HCT116 (cell line): Measurements from ENCODE around the gene GID4. TPM values are rescaled to one million over a fixed set of nuclear protein-coding genes. Genes with fewer than 3 reads are reported as not detected.

Source experiments
- ATAC-seq: fragments of 200-7000 bp; cut with Tn5 transposase; 2 replicates; pipeline ENCODE4 v1.9.1; 2020; ENCODE audit warnings: mild to moderate bottlenecking, moderate library complexity
- BruUV-seq: library from RNA; stranded (reverse); fragments of 400-500 nt; replicated peaks from 2 replicates; lab custom pipeline; 2021; lab: Mats Ljungman, UMichigan
- CTCF ChIA-PET: fragments of 300-600 bp; sonication (Branson Sonifier 250); formaldehyde crosslinking; loops from one replicate; lab custom pipeline; 2021; ENCODE audit warnings: antibody characterized with exemption; lab: Charles Lee
- POLR2A ChIA-PET: fragments of 300-600, 350-600 bp; sonication (Branson Sonifier 250); formaldehyde crosslinking; loops from one replicate; lab custom pipeline; 2021; ENCODE audit warnings: antibody characterized with exemption; lab: Charles Lee
- RAD21 ChIA-PET, 2 experiments: fragments of 300-600 bp; sonication (Branson Sonifier 250); formaldehyde crosslinking; loops; one replicate each; lab custom pipeline; 2023; ENCODE audit warnings: low total read pairs in 2 of 2; ENCODE audit not compliant: uncharacterized antibody in 2 of 2, unreplicated experiment in 2 of 2, low non-redundant PET in 1 of 2; lab: Charles Lee
- DNase-seq: peaks from one replicate; pipeline ENCODE4 v3.0.0-alpha.2; 2010; ENCODE audit warnings: low read depth, low spot score
- H2AFZ ChIP-seq: fragments of 200-600 bp; shearing (Covaris generic), sonication (generic); 2 replicates; pipeline ENCODE4 v1.6.1; 2017; ENCODE audit warnings: low read depth, mixed run types, mixed read lengths, antibody characterized with exemption, low read length; ENCODE audit not compliant: poor library complexity, severe bottlenecking
- H3K27ac ChIP-seq: 2 replicates; pipeline ENCODE4 v1.5.1; 2012; ENCODE audit warnings: low read depth, low read length
- H3K27me3 ChIP-seq: fragments of 200-600 bp; sonication (generic); 2 replicates; pipeline ENCODE4 v1.6.1; 2016; ENCODE audit warnings: mixed run types, low read length, mixed read lengths; ENCODE audit not compliant: insufficient read depth
- H3K36me3 ChIP-seq, 2 experiments: fragments of 200-500 bp in 1 of 2; fragments of 200-600 bp in 1 of 2; sonication (Bioruptor generic) in 1 of 2; sonication (generic) in 1 of 2; 2 replicates each; pipeline versions ENCODE4 v1.5.1 to v1.6.1; 2014 to 2016; ENCODE audit warnings: low read length in 2 of 2, inconsistent platforms in 1 of 2, mixed read lengths in 1 of 2, mixed run types in 1 of 2; ENCODE audit not compliant: insufficient read depth in 2 of 2, control insufficient read depth in 1 of 2
- H3K4me1 ChIP-seq, 2 experiments: fragments of 200-600 bp in 1 of 2; sonication (generic) in 1 of 2; 2 replicates each; pipeline versions ENCODE4 v1.5.1 to v1.6.1; 2012 to 2017; ENCODE audit warnings: low read length in 2 of 2, inconsistent platforms in 1 of 2, mild to moderate bottlenecking in 1 of 2, mixed read lengths in 1 of 2, mixed run types in 1 of 2, moderate library complexity in 1 of 2; ENCODE audit not compliant: insufficient read depth in 2 of 2, control insufficient read depth in 1 of 2
- H3K4me2 ChIP-seq: fragments of 200-600 bp; sonication (generic); 2 replicates; pipeline ENCODE4 v1.6.1; 2017; ENCODE audit warnings: mixed run types, low read length, mixed read lengths
- H3K4me3 ChIP-seq, 2 experiments: fragments of 200-600 bp in 1 of 2; sonication (generic) in 1 of 2; replicated peaks in 1 of 2; 2 replicates each; pipeline ENCODE4 v1.5.1; 2011 to 2016; ENCODE audit warnings: low read length in 2 of 2, control low read depth in 1 of 2, low read depth in 1 of 2, mild to moderate bottlenecking in 1 of 2, mixed read lengths in 1 of 2, mixed run types in 1 of 2
- H3K79me2 ChIP-seq: fragments of 200-600 bp; sonication (generic); 2 replicates; pipeline ENCODE4 v1.6.1; 2017; ENCODE audit warnings: mild to moderate bottlenecking, mixed run types, low read length, moderate library complexity, mixed read lengths; ENCODE audit not compliant: insufficient read depth
- H3K9ac ChIP-seq: fragments of 200-600 bp; sonication (generic); 2 replicates; pipeline ENCODE4 v1.6.1; 2016; ENCODE audit warnings: low read length, mixed read lengths
- H3K9me2 ChIP-seq: fragments of 200-600 bp; sonication (generic), shearing (Covaris generic); 2 replicates; pipeline ENCODE4 v1.6.1; 2017; ENCODE audit warnings: mixed run types, mild to moderate bottlenecking, moderate library complexity; ENCODE audit not compliant: insufficient read depth
- H3K9me3 ChIP-seq, 2 experiments: fragments of 200-500 bp in 1 of 2; fragments of 200-600 bp in 1 of 2; sonication (Bioruptor generic) in 1 of 2; sonication (generic) in 1 of 2; 2 replicates each; pipeline ENCODE4 v1.6.1; 2014 to 2017; ENCODE audit warnings: low read length in 2 of 2, mixed read lengths in 2 of 2, inconsistent platforms in 1 of 2, low read depth in 1 of 2, mild to moderate bottlenecking in 1 of 2, mixed run types in 1 of 2, moderate library complexity in 1 of 2; ENCODE audit not compliant: control insufficient read depth in 1 of 2, insufficient read depth in 1 of 2
- H4K20me1 ChIP-seq: fragments of 200-600 bp; sonication (generic), shearing (Covaris generic); 2 replicates; pipeline ENCODE4 v1.6.1; 2017; ENCODE audit warnings: mixed run types, mild to moderate bottlenecking, moderate library complexity; ENCODE audit not compliant: insufficient read depth
- ATF3 ChIP-seq: IDR thresholded peaks from 2 replicates; pipeline ENCODE4 v1.6.1; 2012
- CBX3 ChIP-seq: IDR thresholded peaks from 2 replicates; pipeline ENCODE4 v1.6.1; 2012; ENCODE audit warnings: low read depth
- CEBPB ChIP-seq: IDR thresholded peaks from 2 replicates; pipeline ENCODE4 v1.6.1; 2012; ENCODE audit warnings: low read depth
- CTCF ChIP-seq, 3 experiments: fragments of 200-600 bp in 1 of 3; sonication (generic) in 1 of 3; IDR thresholded peaks in 2 of 3; conservative IDR thresholded peaks in 1 of 3; 2 replicates each; pipeline ENCODE4 v1.5.1; 2012 to 2017; ENCODE audit warnings: low read depth in 2 of 3, low read length in 2 of 3, antibody characterized with exemption in 1 of 3, borderline replicate concordance in 1 of 3, control low read depth in 1 of 3, mild to moderate bottlenecking in 1 of 3, mixed read lengths in 1 of 3, mixed run types in 1 of 3, moderate library complexity in 1 of 3; ENCODE audit not compliant: insufficient read depth in 1 of 3
- EGR1 ChIP-seq: IDR thresholded peaks from 2 replicates; pipeline ENCODE4 v1.6.1; 2012; ENCODE audit warnings: low read depth
- ELF1 ChIP-seq: IDR thresholded peaks from 2 replicates; pipeline ENCODE4 v1.6.1; 2012; ENCODE audit warnings: low read depth, borderline replicate concordance
- FOSL1 ChIP-seq: IDR thresholded peaks from 2 replicates; pipeline ENCODE4 v1.6.1; 2012; ENCODE audit warnings: low read depth
- JUND ChIP-seq: IDR thresholded peaks from 2 replicates; pipeline ENCODE4 v1.6.1; 2012
- MAX ChIP-seq: IDR thresholded peaks from 2 replicates; pipeline ENCODE4 v1.6.1; 2012
- RAD21 ChIP-seq: IDR thresholded peaks from 2 replicates; pipeline ENCODE4 v1.6.1; 2012; ENCODE audit warnings: low read depth, mild to moderate bottlenecking
- SIN3A ChIP-seq: IDR thresholded peaks from 2 replicates; pipeline ENCODE4 v1.6.1; 2012; ENCODE audit warnings: low read depth
- SP1 ChIP-seq: IDR thresholded peaks from 2 replicates; pipeline ENCODE4 v1.6.1; 2012; ENCODE audit warnings: low read depth
- intact Hi-C: fragments of 100-400 bp; cut with micrococcal nuclease; formaldehyde crosslinking; loops from 2 replicates; pipeline ENCODE4 v1.10.0; 2022
- total RNA-seq: library from RNA; stranded (reverse); gene quantifications from one replicate; pipeline ENCODE4 v1.2.1, GENCODE V29; 2021; ENCODE audit not compliant: unreplicated experiment

GID4 gene
- total RNA-seq, 1 experiment from 2014 or later, result 10.8 TPM

GRCh38 chr17:18055597-18055996, 16.4 kb downstream of the GID4 start:
- intact Hi-C loops, result no loop called here
- H3K27ac ChIP-seq, result no peak overlapping the region
- TF ChIP-seq FOSL1 (no peak), SP1 (no peak), SIN3A (no peak), EGR1 (no peak), CEBPB (no peak), MAX (no peak), ELF1 (no peak), ATF3 (no peak), CTCF (IDR thresholded peaks at IDR 0.05 in 2 of 3, conservative IDR thresholded peaks at IDR 0.05 in 1 of 3; ENCODE audit: borderline replicate concordance in 1 of 3, insufficient read depth in 1 of 3, low read depth in 2 of 3, low read length in 2 of 3) (no peak), RAD21 (no peak), CBX3 (no peak), JUND (no peak)
- ChIA-PET CTCF (no interaction called here), RAD21 (no interaction called here), POLR2A (no interaction called here)
- H3K9me3 ChIP-seq, result no peaks in the 10 kb centered on the region
- H3K79me2 ChIP-seq, result no peaks in the 10 kb centered on the region
- H4K20me1 ChIP-seq, result no peaks in the 10 kb centered on the region
- H3K9me2 ChIP-seq, result no peaks in the 10 kb centered on the region
- no peak overlapping the region for H3K4me2 ChIP-seq
- H3K36me3 ChIP-seq, result peaks cover 13 to 14% of the 10 kb centered on the region in 2 experiments; a peak in 3 of 4 replicates
- H3K4me1 ChIP-seq, result no peaks in the 10 kb centered on the region
- BruUV-seq, result no TSS peak
- no peak for ATAC-seq
- DNase-seq, result no peak
- no peaks in the 10 kb centered on the region for H3K27me3 ChIP-seq
- no peak overlapping the region for H3K9ac ChIP-seq
- no peak overlapping the region for H2AFZ ChIP-seq
- H3K4me3 ChIP-seq, result no peak overlapping the region
